ENCODE data around the gene NVL. TPM values are rescaled to one million over a fixed set of nuclear protein-coding genes. Genes with fewer than 3 reads are reported as not detected.
"Not testable (repeated sequence)": the region's sequence is repeated elsewhere in the genome, so short reads cannot be mapped to it uniquely, and the experiment has no call there.

NVL gene
- total RNA-seq: 10 to 100 TPM; 29.5 to 40.3 TPM
- long read RNA-seq, transcript NVL-201 (23 exons, 3,123 nt): major isoform, 5 of 14 reads
- long read RNA-seq, partial matches to known transcripts: 3 of 14 reads
- long read RNA-seq, other reads (novel, unspliced or antisense): 6 of 14 reads

DNA sequence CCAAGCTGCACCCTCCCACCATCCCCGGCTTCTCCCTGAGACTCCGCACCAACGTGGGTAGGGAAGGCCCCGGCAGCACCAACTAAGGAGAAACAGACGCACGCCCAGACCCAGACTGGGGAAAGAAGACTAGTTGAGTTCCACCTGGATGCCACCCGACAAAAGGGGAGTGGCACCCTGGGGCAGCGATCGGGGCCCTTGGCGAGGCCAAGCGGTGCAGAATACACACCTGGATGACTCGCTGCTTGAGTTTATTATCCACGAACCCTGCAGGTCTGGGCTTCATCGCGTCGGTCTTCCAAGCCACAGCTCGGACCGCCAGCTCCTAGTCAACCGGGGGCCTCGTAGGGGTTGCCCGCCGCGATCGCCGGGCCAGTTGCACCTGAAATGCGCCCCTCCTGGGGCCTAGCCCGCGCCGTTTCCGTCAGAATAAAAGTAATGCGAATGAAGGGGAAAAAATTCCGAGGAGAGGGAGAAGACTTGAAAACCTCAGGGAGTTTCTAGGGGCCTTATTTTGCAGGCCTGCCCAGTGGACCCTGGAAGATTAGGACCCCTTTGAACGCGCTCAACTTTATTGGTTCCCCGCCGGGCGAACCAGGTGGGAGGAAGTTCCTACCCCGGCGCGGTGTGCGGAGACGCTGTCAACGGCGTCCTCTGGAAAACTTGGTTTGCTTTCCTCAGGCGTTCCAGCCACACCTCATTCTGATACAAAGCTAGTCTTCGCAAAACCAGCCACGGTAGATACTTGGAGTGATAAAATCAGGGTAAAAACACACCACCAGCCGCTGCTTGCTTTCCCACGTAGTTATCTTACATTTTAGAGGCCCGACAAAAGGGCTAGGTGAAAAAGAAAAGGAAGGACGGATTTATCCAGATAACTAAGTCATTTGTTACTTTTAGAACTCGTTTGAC is at the start of gene NVL:
Gene NVL, minus strand, starts transcription at position 331 of the 912 bp plus-strand sequence. Its CDS starts 45 bp downstream, at position 286.
- DNase-seq (peak; percentile 88), ATAC-seq (peak; percentile 91)
- intact Hi-C loops (cut with DNase I, micrococcal nuclease): loop anchor here in 1 of 2 donors (5.0 kb wide), 1 partner anchor 213 kb away; no protein-coding TSS in a partner anchor

GRCh38 chr1:224378855-224379631 is 49.1 kb upstream of the NVL start:
- intact Hi-C loops (cut with DNase I, micrococcal nuclease): no loop called here
- ATAC-seq (no peak), DNase-seq (no peak)

GRCh38 chr1:224377676-224378006 is 47.7 kb upstream of the NVL start:
- intact Hi-C loops (cut with DNase I, micrococcal nuclease): no loop called here
- ATAC-seq (peak; percentile 45), DNase-seq (no peak)

DNA sequence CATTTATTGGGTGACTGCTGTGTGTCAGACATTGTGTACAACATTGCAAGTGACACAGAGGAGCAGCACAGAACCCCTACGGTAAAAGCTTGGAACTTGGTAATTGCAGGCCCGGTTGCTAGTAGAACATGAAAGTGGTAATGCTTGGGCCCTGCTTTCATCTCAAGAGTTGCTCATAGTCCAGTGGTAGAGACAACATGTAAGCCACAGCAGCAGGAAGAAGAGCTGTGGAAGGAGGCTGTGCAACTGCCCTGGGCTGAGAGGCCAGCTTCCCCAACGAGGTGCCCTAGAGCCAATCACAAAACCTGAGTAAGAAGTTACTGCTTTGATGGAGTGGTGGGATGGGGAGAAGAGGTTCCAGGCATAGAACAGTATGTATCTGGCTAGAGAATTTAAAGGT is 45.1 kb upstream of the NVL start:
- no peak for ATAC-seq
- intact Hi-C loops (cut with DNase I, micrococcal nuclease): no loop called here
- DNase-seq: no peak

DNA sequence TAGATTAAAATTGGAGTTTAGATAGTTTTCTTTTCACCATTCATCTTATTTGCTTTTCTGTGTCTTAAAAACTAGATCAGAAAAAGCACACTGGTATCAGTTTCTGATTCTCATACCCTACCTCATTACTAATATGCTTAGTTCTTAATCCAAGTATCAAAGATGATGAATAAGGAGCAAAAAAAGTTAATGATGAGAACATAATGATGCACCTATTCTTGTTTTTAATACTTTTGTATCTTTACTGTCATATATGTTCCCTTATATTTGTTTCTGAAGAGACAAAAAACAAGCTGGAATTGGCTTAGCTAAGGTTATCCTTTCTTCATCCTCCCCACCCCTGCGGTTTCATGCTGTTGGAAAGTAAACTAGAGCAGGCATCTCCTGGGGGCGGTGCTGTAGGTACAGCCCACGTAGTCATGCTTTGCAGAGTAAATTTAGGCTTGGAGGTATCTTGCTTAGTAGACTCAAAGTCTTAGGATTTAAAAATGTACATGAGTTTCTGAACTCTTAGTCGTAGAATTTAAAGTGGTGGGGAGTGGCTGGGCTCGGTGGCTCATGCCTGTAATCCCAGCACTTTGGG is 43.1 kb upstream of the NVL start:
- no peak for ATAC-seq
- intact Hi-C loops (cut with DNase I, micrococcal nuclease): no loop called here
- no peak for DNase-seq

GRCh38 chr1:224368409-224368808 is 38.4 kb upstream of the NVL start:
- intact Hi-C loops (cut with DNase I, micrococcal nuclease): no loop called here
- ATAC-seq (no peak), DNase-seq (no peak)

DNA sequence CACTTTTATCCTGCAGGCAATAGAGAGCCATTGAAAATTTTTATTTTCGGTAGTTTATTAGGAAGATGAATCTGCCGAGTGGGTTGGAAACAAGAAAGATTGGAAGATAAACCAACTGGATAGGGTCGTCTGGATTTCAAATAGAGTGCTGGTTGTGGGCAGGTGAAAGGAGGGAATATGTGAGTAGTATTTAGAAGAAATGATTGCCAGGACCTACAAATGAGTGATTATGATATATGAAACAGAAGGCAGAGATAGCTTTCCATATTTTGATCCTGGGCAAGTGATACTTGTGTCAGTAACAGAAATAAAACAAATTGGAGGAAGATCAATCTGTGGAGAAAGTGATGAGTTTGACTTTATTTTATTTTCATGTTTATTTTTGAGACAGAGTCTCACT is 29.2 kb upstream of the NVL start:
- intact Hi-C loops (cut with DNase I, micrococcal nuclease): no loop called here
- DNase-seq (no peak), ATAC-seq (no peak)

- no peak for ATAC-seq
- DNase-seq: peak in 1 of 2 donors; percentile 14
- intact Hi-C loops (cut with DNase I, micrococcal nuclease): no loop called here
These were observed 28.3 kb upstream of the NVL start for GRCh38 chr1:224358237-224358636.

GRCh38 chr1:224357626-224358124 is 27.7 kb upstream of the NVL start:
- no peak for ATAC-seq

DNA sequence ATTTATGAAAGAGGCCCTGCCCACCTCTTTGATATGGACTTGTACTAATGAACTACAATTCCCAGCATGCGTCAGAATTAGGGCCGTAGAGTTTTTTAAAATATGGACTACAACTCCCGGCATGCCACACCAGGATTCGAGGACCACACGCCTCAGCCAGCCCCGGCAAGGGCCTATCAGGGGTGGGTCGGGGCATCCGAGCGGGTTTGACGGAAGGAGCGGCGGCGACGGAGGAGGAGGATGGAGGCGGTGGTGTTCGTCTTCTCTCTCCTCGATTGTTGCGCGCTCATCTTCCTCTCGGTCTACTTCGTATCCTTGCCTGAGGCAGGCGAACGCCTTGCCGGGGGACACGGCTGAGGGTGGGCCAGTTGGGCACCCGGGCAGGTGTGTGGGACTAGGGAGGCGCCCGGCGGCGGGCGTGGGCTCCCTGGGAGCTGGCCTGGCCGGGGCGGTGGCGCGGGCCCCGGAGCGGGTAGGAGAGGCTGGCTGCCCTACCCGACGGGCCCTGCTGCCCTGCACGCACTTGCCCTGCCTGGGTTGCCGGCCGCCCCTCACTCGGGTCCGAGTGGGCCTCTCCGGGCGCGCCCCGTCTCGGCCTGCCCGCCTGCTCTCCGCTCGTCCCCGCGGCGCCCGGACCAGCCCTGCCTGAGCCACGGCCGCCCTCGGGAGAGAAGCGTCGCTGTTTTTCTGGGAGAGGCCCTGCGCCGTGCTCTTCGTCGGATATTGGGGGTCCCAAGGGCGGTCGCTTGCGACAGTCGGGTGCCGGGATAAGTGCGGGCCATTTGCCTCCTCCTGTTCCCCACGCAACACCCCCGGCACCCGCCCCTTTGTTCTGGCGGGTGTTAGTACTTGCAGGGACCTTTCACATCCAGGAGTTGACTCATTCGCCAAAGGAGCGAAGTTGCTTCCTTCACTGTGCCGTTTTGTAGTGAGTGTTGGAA is 27.0 kb upstream of the NVL start, which contains the start of gene CNIH4:
Gene CNIH4, plus strand, starts transcription at position 195 of the 941 bp plus-strand sequence. Its CDS starts 46 bp downstream, at position 241.
- ATAC-seq: peak; percentile 81
- intact Hi-C loops (cut with DNase I, micrococcal nuclease): no loop called here
- peak; percentile 91 to 94 for DNase-seq

More at GRCh38 chr1:224357626-224358124, 27.7 kb upstream of the NVL start:
- intact Hi-C loops (cut with DNase I, micrococcal nuclease): no loop called here
- DNase-seq: no peak

- DNase-seq (no peak), ATAC-seq (peak; percentile 57)
- intact Hi-C loops (cut with DNase I, micrococcal nuclease): no loop called here
These were observed 24.3 kb upstream of the NVL start for GRCh38 chr1:224353975-224354925.

GRCh38 chr1:224352436-224353085 is 22.6 kb upstream of the NVL start:
- DNase-seq; intact Hi-C loops (cut with DNase I, micrococcal nuclease); ATAC-seq: not testable (repeated sequence)

- intact Hi-C loops (cut with DNase I, micrococcal nuclease); DNase-seq; ATAC-seq: not testable (repeated sequence)
These were observed 19.7 kb upstream of the NVL start for GRCh38 chr1:224349716-224350115.

- ATAC-seq (no peak), DNase-seq (no peak)
- intact Hi-C loops (cut with DNase I, micrococcal nuclease): no loop called here
These were observed 18.2 kb upstream of the NVL start for GRCh38 chr1:224348137-224348536.

DNA sequence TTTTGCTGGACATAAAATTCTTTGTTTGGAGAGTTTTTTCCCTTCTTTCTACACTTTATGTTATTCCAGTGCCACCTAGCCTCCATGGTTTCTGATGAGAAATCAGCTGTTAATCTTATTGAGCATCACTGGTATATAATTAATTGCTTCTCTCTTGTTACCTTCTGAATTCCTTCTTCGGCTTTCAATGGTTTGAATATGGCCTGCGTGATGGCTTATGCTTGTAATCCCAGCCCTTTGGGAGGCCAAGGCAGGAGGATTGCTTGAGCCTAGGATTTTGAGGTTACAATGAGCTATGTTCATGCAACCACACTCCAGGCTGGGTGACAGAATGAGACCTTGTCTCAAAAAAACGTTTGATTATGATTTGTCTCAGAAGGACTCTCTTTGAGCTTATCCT is 13.7 kb upstream of the NVL start:
- DNase-seq (no peak), ATAC-seq (no peak)
- intact Hi-C loops (cut with DNase I, micrococcal nuclease): no loop called here

Data from left colon (tissue), 2 donors.